Smooth muscle cell (in vitro differentiated cells): ENCODE measurements around the gene ADGRV1. TPM values are rescaled to one million over a fixed set of nuclear protein-coding genes. Genes with fewer than 3 reads are reported as not detected.

ENCODE experiments used
- DNase-seq: peaks from one replicate; lab custom pipeline; 2025; ENCODE audit not compliant: unreplicated experiment; lab: John Stamatoyannopoulos, UW
- H2AFZ ChIP-seq: fragments of 200-600 bp; sonication (generic); 2 replicates; pipeline ENCODE4 v1.6.0; 2016; ENCODE audit warnings: antibody characterized with exemption, low read depth, mild to moderate bottlenecking
- H3F3A ChIP-seq: fragments of 200-600 bp; sonication (generic); 2 replicates; pipeline ENCODE4 v1.6.0; 2017; ENCODE audit warnings: antibody characterized with exemption, low read depth
- H3K27ac ChIP-seq: fragments of 200-600 bp; sonication (generic); 2 replicates; pipeline ENCODE4 v1.5.1; 2016; ENCODE audit warnings: low read depth, mild to moderate bottlenecking
- H3K27me3 ChIP-seq: fragments of 200-600 bp; sonication (generic); 2 replicates; pipeline ENCODE4 v1.6.1; 2016; ENCODE audit warnings: low read depth, mild to moderate bottlenecking
- H3K36me3 ChIP-seq: fragments of 200-600 bp; sonication (generic); 2 replicates; pipeline ENCODE4 v1.5.1; 2016; ENCODE audit warnings: low read depth
- H3K4me1 ChIP-seq: fragments of 200-600 bp; sonication (generic); 2 replicates; pipeline ENCODE4 v1.5.1; 2016; ENCODE audit warnings: low read depth
- H3K4me2 ChIP-seq: fragments of 200-600 bp; sonication (generic); 2 replicates; pipeline ENCODE4 v1.6.0; 2016; ENCODE audit warnings: mild to moderate bottlenecking
- H3K4me3 ChIP-seq: fragments of 200-600 bp; sonication (generic); 2 replicates; pipeline ENCODE4 v1.5.1; 2016; ENCODE audit warnings: mild to moderate bottlenecking
- H3K79me2 ChIP-seq: fragments of 200-600 bp; sonication (generic); 2 replicates; pipeline ENCODE4 v1.6.0; 2016; ENCODE audit warnings: low read depth, mild to moderate bottlenecking
- H3K9ac ChIP-seq: fragments of 200-600 bp; sonication (generic); 2 replicates; pipeline ENCODE4 v1.6.0; 2016; ENCODE audit warnings: low read depth
- H3K9me3 ChIP-seq: fragments of 200-600 bp; sonication (generic); replicated peaks from 2 replicates; pipeline ENCODE4 v1.5.1; 2016; ENCODE audit warnings: low read depth
- H4K20me1 ChIP-seq: fragments of 200-600 bp; sonication (generic); 2 replicates; pipeline ENCODE4 v1.6.0; 2016; ENCODE audit warnings: low read depth
- CTCF ChIP-seq: fragments of 200-600 bp; sonication (generic); IDR thresholded peaks from 2 replicates; pipeline ENCODE4 v1.5.1; 2017; ENCODE audit warnings: borderline replicate concordance, mild to moderate bottlenecking, antibody characterized with exemption; ENCODE audit not compliant: insufficient read depth, poor library complexity, severe bottlenecking
- WGBS: methylation state at CpG from one replicate; pipeline ENCODE4 v1.1.7; 2016; ENCODE audit warnings: low lambda C conversion rate; 5-methylcytosine and 5-hydroxymethylcytosine counted together
- polyA plus RNA-seq: library from polyadenylated mRNA; unstranded; fragments of >200 nt; fragmentation: Nextera tagmentation; extraction: Ambion mirVana; gene quantifications from 2 replicates; pipeline ENCODE4 v1.2.1, GENCODE V29; 2016
- total RNA-seq: library from RNA; depleted of rRNA; stranded (reverse); fragments of >200 nt; gene quantifications from 2 replicates; pipeline ENCODE4 v1.2.3, GENCODE V29; 2014

ADGRV1 gene
- total and polyA plus RNA-seq, 2 experiments from 2014 or later = 16.8 to 17.7 TPM

DNA sequence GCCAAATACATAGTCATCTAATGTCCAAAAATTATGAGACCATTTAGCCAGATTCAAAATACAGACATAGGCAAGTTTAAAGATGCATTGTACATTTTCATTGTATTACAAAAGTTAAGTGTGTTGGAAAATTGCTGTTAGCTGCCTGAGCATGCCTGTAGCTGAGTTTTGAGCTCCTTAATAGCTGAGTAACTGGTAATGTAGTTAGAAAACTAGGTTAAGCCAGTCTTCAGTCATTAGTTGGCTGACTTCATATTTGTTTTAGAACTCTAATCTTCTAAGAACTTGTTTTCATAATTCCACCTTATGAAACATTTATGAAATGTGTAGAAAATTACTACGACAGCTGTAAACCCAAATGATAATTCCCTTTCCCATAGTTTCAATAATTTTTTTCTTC lies 531.2 kb downstream of the ADGRV1 start:
- DNase-seq = no peak
- 31% methylated on average over 1 of the region's 1 CpG for WGBS

DNA sequence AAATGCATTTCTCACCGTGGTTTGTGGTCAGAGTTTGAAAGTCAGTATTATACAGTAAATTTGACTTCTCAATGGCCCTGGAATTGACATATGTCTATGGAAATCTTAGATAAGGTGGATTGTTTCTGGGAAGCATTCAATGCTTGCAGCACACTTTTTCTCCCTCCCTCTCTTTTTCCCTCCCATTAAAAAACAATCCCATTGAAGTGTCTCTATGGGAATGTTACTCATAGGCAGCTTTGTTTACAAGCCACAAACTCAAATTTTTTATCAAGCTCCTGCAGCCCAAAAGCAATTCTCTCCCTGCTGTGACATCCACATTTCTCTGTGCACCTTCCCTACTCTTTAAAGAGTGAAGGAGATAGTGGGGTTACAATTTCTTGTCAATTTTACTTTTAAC lies 532.4 kb downstream of the ADGRV1 start:
- H3K9ac ChIP-seq = no peak overlapping the region
- H3K27ac ChIP-seq = no peak overlapping the region
- H3K4me2 ChIP-seq = no peak overlapping the region
- no peaks in the 10 kb centered on the region for H3K79me2 ChIP-seq
- peaks cover 4% of the 10 kb centered on the region for H3F3A ChIP-seq
- DNase-seq = no peak
- TF ChIP-seq CTCF = no peak
- no peaks in the 10 kb centered on the region for H3K9me3 ChIP-seq
- no peaks in the 10 kb centered on the region for H3K4me1 ChIP-seq
- no peak overlapping the region for H3K4me3 ChIP-seq
- H3K36me3 ChIP-seq = no peaks in the 10 kb centered on the region
- WGBS = 60% methylated on average over 1 of the region's 1 CpG
- H2AFZ ChIP-seq = no peak overlapping the region
- no peaks in the 10 kb centered on the region for H3K27me3 ChIP-seq
- no peaks in the 10 kb centered on the region for H4K20me1 ChIP-seq

More for the DNA sequence above, 531.2 kb downstream of the ADGRV1 start:
- H3K9ac ChIP-seq = no peak overlapping the region
- no peaks in the 10 kb centered on the region for H3F3A ChIP-seq
- H4K20me1 ChIP-seq = no peaks in the 10 kb centered on the region
- H2AFZ ChIP-seq = no peak overlapping the region
- no peak for TF ChIP-seq CTCF
- H3K27me3 ChIP-seq = no peaks in the 10 kb centered on the region
- no peak overlapping the region for H3K4me2 ChIP-seq
- no peak overlapping the region for H3K4me3 ChIP-seq
- H3K36me3 ChIP-seq = no peaks in the 10 kb centered on the region
- H3K4me1 ChIP-seq = no peaks in the 10 kb centered on the region
- H3K79me2 ChIP-seq = no peaks in the 10 kb centered on the region
- no peaks in the 10 kb centered on the region for H3K9me3 ChIP-seq
- H3K27ac ChIP-seq = no peak overlapping the region

DNA sequence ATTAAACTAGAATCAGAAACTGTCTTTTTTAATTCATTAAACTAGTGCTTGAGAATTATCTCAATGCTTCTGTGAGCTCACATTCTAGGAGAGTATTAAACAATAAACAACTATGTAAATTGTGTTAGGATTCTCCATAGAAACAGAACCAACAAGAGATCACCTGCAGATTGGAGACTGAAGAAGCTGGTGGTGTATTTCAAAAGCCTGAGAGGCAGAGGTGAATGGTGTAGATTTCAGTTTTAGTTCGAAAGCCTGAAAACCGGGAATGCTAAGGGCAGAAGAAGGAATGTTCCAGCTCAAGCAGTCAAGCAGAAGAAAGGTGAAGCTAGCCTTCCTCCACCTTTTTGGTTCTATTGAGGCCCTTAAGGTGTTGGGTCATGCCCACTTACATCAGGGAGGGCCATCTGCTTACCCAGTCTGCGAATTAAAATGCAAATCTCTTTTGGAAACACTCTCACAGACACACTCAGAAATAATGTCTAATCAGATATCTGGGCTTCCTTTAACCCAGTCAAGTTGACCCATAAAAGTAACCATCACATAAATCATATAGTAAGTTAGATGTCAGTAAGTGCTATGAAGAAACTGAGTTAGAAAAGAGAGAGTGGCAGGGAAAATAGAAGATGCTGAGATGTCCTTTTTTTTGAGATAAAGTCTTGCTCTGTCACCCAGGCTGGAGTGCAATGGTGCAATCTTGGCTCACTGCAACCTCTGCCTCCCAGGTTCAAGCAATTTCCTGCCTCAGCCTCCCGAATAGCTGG lies 533.1 kb downstream of the ADGRV1 start:
- H3K9me3 ChIP-seq = no peaks in the 10 kb centered on the region
- H3K27me3 ChIP-seq = no peaks in the 10 kb centered on the region
- H3K4me1 ChIP-seq = no peaks in the 10 kb centered on the region
- no peak overlapping the region for H3K9ac ChIP-seq
- H3K79me2 ChIP-seq = no peaks in the 10 kb centered on the region
- H3K27ac ChIP-seq = no peak overlapping the region
- no peak overlapping the region for H3K4me2 ChIP-seq
- H3K36me3 ChIP-seq = no peaks in the 10 kb centered on the region
- H4K20me1 ChIP-seq = no peaks in the 10 kb centered on the region
- WGBS = 87% methylated on average over 4 of the region's 4 CpGs
- no peak for TF ChIP-seq CTCF
- no peak for DNase-seq
- H3F3A ChIP-seq = peaks cover 4% of the 10 kb centered on the region
- no peak overlapping the region for H2AFZ ChIP-seq
- no peak overlapping the region for H3K4me3 ChIP-seq
